Neural progenitor cell (in vitro differentiated cells): Measurements from ENCODE around the gene MBTPS1.

Experiments
- CTCF ChIP-seq: fragments of 200-600 bp; sonication (generic); IDR thresholded peaks from 2 replicates; pipeline ENCODE4 v1.5.1; 2017; ENCODE audit warnings: antibody characterized with exemption, mild to moderate bottlenecking
- EZH2phosphoT487 ChIP-seq: fragments of 200-600 bp; sonication (generic); IDR thresholded peaks from 2 replicates; pipeline ENCODE4 v1.6.1; 2017; ENCODE audit warnings: antibody characterized with exemption

DNA sequence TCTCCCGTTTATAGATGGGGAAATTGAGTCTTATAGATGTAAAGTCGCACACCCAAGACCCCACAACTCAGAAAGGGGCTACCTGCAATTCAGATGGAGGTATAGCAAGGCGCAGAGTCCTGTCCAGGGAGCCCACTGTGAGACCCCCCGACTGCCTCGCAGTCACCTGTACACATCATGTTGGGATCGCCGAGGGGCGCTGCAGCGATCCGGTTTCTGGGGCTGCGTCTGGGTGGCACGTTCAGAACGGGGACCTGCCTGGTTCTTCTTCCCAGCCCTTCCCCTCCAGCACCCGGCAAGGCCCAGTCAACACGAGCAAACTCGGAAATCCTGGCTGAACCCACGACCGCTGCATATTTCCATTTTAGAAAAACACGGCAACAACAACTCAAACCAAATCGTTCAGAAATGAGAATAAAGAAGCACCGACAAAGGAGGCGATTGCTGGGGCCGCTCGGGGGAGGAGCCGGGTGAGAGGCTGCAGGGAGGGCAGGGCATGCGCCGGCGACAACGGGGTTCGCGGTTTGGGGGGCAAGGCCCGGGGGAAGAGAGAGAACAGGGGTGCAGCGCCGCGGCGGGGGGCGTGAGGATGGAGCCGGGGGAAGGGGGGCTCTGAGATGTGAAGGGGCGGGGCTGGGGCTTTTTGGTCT is 27.6 kb upstream of the MBTPS1 start:
- TF ChIP-seq CTCF (no peak), EZH2phosphoT487 (no peak)
